ENCODE data around the gene PLAAT4.
"Not testable (repeated sequence)": the region's sequence is repeated elsewhere in the genome, so short reads cannot be mapped to it uniquely, and the experiment has no call there.

Gene PLAAT4

DNA sequence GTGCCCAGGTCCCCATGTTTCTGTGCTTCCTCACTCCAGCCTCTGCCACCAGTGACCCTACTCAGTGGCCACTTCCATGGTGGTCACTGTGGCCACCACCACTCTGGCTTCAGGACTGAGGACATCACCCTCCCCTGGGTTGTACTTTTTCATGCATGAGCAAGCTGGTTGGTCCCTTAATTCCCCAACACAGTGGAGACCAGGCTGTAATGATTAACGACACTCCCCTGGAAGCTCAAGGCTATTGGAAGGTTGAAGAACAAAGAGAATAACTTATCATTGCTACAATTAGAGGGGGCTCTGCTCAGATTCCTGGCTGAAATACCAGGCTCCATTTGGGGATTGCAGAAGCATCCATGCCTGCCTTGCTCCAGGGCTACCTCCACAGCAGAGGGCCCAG is 10.5 kb downstream of the PLAAT4 start:
- no peak for DNase-seq

DNA sequence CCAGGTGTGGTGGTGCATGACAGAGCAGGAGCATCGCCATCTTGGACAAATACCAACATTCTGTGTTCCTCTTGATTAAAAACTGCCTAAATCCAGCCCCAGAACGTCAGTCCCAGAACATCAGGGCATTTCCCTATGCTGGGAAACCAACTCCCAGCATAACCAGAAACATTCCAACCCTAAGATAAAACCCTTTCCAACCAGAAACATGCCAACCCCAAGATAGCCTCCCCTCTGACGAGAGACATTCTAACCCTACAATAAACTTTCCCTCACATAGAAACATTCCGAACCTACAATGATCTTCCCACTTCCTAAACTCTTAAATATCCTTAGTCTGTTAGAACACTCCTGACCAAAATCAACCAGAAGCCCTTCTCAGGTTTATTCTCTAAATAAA is 11.6 kb downstream of the PLAAT4 start:
- no peak for DNase-seq

DNA sequence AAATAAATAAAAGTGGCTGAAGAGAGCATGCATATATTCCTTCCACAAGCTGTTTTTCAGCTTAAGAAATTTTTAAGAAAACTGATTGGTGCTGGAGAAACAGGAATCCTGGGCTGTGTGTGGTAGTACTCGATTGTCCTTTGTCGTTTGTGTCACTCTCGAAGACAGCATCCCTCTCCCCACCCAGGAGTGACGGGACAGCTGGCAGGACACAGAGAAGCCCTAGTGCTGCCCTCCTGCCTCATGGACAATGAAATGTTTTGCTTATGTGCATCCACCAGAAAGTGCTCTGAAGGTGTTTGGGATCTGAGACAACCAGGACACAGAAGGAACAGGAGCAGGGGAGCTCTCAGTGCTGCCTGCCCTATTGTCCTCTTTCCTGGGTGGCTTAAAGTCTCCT is 12.8 kb downstream of the PLAAT4 start:
- no peak for DNase-seq

DNA sequence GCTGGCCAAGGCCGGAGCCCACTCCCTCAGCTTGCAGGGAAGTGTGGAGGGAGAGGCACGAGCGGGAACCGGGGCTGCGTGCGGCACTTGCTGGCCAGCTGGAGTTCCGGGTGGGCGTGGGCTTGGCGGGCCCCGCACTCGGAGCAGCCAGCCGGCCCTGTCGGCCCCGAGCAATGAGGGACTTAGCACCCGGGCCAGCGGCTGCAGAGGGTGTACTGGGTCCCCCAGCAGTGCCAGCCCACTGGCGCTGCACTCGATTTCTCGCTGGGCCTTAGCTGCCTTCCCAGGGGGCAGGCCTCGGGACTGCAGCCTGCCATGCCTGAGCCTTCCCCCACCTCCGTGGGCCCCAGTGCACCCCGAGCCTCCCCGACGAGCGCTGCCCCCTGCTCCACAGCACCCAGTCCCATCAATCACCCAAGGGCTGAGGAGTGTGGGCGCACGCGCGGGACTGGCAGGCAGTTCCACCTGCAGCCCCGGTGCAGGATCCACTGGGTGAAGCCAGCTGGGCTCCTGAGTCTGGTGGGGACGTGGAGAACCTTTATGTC is 13.6 kb downstream of the PLAAT4 start:
- DNase-seq: not testable (repeated sequence)

DNA sequence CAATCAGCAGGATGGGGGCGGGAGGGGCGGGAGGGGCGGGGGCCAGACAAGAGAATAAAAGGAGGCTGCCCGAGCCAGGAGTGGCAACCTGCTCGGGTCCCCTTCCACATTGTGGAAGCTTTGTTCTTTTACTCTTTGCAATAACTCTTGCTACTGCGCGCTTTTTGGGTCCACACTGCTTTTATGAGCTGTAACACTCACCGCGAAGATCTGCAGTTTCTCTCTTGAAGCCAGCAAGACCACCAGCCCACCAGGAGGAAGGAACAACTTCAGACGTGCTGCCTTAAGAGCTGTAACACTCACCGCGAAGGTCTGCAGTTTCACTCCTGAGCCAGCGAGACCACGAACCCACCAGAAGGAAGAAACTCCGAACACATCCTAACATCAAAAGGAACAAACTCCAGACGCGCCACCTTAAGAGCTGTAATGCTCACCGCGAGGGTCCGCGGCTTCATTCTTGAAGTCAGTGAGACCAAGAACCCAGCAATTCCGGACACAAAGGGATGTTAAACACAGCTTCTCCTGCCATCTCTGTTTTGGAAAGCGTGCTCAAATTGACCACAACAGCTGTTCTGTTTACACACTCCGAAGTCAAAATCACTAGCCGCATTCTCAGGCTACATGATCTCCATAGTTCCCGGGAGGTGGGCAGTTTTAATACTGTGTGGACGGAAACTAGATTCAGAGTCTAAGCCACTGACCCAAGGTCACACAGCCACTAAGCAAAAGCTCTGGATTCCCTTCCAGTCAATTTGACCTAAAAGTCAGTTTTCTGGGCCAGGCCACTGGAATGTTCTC is 14.7 kb downstream of the PLAAT4 start:
- no peak for DNase-seq

DNA sequence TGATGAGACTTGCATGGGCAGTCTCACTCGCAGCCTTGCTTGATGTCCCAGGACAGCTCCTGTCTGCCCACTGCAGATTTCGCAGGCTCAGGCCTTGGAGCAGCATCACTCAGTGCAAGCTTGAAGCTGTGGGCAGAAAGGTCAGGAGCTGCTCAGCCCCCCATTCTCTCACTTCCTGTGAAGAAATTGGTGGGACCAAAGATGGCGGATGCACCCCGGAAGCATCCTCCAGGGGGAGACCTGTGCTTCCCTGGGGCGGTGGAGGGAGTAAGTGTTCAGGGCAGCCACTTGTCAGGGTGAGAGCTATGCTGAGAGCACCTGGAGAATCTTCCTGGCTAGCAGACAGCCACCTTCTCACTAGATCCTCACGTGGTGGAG is 15.3 kb downstream of the PLAAT4 start:
- no peak for DNase-seq

DNA sequence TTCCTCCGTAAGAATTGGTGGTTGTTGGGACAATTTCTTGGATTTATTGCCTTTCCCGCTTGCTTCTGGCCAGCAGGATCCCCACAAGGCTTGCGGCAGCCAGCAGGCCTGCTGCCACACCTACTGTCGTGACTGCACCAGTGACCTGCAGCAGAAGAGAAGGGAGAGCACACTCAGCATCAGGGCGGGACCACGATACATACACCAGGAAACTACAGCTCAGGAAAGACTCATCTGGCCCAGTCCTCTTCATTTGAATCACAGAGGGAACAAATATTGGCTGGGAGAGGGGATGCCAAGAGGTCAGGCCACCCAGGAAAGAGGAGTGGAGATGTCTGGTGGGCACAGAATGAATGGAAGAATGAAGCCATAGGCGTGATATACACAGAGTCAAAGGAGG is 16.3 kb downstream of the PLAAT4 start:
- DNase-seq: no peak

DNA sequence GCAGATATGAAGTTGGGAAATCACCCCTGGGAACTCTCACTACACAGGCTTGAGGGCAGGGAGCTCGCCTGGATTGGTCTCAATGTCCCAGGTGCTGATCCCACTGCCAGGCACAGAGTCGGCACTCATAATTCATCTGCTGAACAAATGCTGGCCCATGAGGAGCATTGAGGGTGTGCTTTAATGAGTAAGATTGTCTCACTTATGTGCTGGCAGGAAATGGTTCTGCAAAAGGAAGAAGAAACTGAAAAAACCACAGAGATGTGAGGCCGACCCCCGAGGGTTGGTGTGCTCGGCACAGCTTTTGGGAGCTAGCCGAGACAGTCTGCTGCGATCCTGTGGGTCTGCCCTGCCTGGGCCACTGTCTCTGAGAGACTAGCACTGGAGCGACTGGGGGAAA is 17.2 kb downstream of the PLAAT4 start:
- no peak for DNase-seq

DNA sequence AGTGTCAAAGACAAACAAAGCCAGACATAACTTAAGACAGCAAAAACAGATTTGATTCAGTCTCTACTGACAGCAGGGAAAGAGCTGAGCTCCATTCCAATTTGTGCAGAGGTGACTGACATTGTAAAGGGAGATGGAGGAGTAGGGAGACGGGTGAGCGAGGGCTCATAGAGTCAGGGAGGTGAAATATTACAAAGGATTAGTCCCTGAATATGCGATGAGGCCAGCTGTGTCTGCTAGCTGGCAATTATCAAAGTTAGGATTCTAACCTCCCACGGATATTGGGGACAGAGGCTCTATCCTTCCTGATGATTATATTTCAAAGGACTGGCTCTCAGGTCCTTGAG is 18.2 kb downstream of the PLAAT4 start:
- DNase-seq: no peak

DNA sequence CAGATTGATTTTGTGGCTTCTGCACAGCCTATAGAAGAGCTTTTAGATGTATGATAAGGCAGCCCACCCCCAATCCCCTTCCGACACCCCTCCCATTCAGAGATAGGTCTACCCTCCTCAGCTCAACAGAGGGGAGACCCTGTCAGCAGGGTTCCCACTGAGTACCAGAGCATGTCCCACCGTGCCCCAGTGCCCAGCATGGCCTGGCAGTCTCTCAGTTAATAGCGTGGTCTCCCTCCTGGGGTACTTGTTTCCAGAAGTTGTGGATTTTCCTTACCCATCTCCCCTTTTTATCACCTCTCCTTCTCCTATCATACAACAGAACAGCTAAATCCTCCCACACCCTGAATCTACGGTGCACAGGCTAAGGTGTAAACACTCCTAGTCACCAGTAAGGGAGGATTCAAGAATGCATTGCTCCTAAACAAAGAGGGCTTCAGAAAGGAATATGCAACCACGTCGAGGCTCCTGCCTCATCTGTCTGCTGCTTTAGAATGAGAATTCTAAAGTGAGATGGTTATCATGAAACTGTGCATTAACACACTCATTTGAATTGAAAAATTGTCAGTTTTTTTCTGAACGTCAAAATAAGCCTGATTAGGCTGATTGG is 19.9 kb downstream of the PLAAT4 start:
- no peak for DNase-seq

DNA sequence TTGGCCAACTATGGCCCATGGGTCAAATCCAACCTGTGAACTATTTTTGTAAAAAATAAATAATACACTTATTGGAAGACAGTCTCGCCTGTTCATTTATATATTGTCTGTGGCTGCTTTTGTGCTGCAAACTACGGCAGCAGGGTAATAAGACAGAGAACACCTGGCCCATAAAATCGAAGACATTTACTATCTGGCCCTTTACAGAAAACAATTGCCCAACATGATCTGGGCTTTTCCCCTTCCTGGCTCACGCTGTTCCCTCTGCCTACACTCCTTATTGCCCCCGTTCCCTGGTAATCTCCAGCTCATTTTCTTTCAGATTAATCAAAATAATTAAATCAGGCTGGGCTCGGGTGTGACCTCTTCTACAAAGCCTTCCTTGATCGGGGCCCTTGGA is 21.0 kb downstream of the PLAAT4 start:
- DNase-seq: no peak

DNA sequence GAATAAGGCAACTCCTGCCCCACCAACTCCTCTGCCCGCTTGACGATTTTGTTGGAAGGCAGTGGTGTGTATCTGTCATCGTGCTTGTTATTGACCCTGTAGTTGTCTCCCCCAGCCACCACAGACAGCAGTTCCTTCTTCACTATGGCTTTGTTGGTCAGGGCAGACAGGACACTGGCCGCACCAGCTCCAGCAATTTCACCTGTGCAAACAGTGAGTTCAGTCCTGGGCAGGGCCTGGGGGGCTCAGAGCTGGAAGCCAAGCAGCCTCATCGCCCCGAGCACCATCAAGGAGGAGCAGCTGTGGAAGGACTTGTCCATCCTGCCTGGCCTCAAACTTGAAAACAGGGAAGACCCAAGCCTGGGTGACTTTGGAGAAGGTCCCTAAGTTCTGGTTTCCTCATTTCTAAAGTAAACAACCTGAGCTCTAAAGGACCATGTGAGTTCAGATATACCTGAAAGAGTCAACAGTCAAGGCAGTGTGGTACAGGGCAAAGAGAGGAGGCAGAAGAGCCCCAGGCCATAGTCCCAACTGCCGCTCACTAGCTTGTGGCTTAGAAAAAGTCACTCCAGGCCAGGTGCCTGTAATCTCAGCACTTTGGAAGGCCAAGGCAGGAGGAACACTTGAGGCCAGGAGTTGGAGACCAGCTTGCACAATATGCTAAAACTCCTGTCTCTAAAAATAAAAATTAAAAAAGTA is 22.0 kb downstream of the PLAAT4 start:
- DNase-seq: no peak

DNA sequence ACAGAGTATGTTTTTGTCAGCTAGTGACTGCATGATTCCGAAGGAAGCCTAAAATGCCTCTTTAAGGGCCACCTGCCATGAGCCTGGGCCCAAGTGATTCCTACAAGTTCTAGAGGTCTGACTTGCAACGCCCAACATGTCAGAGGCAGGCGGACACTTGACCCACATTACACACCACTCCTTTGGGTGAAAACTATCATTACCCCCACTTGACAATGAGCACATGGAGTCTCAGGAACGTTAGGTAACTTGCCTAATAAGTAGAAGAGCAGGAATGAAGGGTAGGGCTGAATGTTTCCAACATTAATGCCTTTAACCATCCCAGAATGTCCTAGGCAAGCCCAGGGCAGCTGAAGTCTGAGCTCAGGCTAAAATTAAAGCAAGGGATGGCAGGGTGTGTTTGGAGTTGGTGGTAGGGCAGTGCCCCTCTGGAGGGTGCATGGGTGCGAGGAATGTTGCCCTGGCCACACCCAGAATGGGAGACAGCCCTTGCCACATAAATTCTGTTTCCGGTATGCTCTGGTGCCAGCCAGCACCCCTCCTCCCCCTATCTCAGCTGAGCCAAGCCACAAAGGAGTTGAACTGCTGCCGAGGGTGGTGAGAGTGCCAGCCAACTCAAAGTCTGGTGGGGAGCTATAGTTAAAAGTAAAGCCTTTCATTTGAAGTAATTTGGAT is 24.0 kb downstream of the PLAAT4 start:
- DNase-seq: no peak

DNA sequence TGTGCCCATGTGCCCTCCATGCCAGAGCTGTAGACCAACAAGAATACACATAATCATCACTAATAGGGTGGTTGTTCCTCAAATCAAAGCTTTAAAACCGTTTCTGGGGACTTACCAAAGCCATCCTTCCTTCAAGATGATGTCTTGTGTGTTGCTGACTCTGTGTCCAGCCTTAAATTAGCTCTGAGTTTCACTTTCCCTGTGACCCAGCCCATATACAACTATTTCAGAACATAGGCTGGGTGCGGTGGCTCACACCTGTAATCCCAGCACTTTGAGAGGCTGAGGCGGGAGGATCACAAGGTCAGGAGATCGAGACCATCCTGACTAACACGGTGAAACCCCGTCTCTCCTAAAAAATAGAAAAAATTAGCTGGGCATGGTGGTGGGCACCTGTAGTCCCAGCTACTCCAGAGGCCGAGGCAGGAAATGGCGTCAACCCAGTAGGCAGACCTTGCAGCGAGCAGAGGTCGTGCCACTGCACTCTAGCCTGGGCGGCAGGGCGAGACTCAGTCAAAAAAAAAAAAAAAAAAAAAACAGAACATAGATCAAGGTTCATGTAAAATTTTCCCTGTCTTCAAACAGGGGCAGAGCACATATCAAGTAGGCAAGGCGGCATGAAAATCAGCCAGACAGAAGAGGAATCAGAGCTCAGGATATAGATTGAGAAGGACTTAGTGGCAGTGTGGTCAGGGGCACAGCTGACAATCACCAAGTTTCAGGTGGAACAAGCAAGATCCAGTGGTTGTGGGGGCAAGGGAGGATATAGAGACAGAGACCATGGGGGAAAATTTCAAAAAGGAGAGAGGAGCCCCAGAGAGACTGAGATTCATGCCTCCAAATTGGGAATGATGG is 26.8 kb downstream of the PLAAT4 start, which contains the start of gene PLAAT2:
Gene PLAAT2 (minus strand): TSS at position 179 of the 855 bp plus-strand sequence. CDS start 55 bp downstream, at position 124.
- no peak for DNase-seq

DNA sequence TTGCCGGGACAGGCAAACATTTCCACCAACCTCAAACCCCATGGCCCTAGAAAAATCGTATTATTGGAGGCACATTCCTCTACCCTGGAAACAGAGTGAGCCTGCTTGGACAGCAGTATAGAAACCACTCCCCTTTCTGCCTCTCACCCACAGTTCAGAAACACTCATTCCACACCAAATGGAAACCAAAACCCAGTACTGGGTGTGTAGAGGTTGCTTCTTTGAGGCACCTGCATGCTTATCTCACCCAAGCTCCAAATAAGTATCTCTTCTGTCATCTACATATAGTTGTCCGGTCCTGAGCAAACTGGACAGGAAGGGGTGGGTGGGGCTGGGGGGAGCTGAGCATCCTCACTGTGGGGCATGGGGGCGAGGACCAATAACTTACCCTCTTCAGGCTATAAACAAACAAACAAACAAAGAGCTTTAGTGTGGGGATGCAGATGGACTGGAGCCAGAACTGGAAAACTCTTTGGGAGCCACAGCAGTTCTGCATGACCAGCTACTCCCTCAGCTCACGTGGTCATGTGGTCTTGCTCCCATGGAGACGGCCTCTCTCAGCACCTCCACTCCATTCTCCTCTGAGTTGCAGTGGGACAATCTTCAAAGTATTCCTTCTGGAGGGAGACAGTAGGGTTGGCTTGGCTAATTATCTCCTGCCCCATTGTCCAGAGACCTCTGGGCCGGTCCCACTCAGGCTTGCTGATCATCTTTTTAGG is 27.6 kb downstream of the PLAAT4 start:
- no peak for DNase-seq

DNA sequence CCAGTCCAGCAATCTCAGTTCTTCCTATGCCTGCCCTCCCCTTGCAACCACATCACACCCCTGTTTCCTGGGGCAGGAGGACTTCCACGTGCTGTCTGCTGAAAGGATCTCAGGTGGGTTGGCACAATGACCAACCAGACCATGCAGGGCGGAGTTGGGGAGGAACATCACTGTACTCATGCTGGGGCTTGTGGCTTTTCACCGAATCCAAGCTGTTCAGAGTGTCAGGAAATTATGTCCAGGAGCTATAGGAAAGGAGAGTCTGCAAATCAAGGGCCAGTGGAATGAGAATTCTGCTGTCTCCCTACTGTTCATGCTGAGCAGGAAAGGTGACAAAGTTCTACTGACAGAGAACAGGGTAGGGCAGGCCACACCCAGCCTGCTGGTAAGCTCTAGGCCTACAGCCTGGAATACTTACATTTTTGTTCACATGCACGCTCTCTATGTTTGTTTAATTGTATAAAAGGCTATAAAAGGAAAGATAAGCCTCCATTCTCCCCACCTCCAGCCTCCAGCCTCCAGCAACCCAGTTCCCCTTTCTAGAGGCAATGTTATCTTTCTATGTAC is 28.3 kb downstream of the PLAAT4 start:
- DNase-seq: no peak

DNA sequence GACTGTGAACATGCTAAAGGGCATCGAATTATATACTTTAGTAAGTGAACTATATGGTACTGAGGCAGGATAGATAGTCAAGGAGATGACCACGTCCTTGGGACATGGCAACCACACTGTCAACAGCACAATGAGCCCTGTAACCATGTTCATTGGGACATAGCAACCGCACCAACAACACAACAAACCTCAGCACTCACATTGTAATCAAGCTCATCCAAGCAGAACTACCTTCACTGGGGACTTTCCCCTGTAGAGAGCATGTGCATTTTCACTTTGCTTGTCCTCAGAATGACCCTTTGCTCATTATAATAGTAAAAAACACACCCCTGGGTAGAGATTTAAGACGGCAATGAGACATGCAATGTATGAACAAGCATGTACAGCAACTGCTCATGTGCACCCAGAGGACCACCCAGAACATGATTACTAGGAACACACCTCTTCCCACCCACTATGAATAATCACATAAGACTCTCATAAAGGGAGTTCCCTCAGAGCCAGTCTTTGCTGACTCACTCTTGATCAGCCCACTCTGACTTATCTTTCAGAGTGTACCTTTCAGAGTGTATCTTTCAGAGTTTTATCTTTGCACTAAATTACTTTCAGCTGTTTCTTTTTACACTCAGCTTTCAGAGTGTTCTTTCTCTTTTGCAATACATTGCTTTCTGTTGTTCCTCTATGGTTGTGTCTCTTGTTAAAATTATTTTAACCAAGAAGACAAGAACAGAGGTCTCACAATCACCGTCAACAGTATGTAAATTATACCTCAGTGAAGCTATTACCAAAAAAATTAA is 30.6 kb downstream of the PLAAT4 start:
- DNase-seq: peak; percentile 80 to 87

DNA sequence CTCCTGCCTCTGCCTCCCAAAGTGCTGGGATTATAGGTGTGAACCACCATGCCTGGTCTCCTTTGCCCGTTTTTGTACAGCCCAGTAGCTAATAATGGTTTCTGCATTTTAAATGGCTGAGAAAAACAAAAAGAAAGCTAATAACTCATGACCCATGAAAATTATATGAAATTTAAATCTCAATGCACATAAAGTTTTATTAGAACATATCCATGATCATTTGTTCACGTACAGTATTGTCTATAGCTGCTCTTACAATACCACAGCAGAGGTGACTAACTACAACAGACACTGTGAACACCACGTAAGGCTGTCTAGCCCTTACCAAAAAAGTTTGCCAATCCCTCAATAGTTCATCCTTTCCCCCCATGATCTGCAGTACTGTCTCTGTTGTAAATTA is 33.0 kb downstream of the PLAAT4 start:
- DNase-seq: no peak

DNA sequence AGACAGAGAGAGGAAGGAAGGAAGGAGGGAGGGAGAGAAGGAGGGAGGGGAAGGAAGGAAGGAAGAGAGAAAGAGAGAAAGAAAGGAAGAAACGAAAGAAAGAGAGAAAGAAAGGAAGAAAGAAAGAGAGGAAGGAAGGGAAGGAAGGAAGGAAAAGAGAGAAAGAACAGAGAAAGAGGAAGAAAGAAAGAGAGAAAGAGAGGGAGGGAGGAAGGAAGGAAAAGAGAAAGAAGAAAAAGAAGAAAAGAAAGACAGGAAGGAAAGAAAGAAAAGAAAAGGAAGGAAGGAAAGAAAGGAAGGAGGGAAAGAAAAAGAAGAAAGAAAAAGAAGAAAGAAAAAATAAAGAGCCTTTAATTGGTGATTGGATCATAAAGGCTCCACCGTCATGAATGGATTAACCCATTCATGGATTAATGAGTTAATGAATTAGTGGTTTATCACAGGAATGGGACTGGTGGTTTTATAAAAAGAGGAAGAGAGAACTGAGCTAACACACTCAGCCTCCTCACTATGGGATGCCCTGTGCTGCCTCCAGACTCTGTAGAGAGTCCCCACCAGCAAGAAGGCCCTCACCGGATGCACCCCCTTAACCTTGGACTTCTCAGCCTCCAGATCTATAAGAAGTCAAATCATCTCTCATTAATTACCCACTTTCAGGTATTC is 35.5 kb downstream of the PLAAT4 start:
- DNase-seq: no peak
